ENCODE data around the gene IQSEC3. TPM values are rescaled to one million over a fixed set of nuclear protein-coding genes. Genes with fewer than 3 reads are reported as not detected.

Gene IQSEC3
- total RNA-seq, 1 experiment from 2014 or later: not detected

GRCh38 chr12:197347-197746 lies 130.8 kb downstream of the IQSEC3 start:
- no peak for DNase-seq (ENCODE audit: unreplicated experiment)
- no TSS peak for BruUV-seq (replicated peaks)
- Mint-ChIP-seq H3K36me3 (ENCODE audit: insufficient read depth, unreplicated experiment) (no peaks in the 10 kb centered on the region), H3K4me1 (ENCODE audit: insufficient read depth, unreplicated experiment) (no peaks in the 10 kb centered on the region), H3K9me3 (ENCODE audit: unreplicated experiment) (no peaks in the 10 kb centered on the region), H3K27me3 (ENCODE audit: insufficient read depth, unreplicated experiment) (peaks cover 74% of the 10 kb centered on the region), H3K4me3 (ENCODE audit: unreplicated experiment) (no peak overlapping the region), H3K27ac (ENCODE audit: low read depth, unreplicated experiment) (no peak overlapping the region)
- TF ChIP-seq, protein P1, sequence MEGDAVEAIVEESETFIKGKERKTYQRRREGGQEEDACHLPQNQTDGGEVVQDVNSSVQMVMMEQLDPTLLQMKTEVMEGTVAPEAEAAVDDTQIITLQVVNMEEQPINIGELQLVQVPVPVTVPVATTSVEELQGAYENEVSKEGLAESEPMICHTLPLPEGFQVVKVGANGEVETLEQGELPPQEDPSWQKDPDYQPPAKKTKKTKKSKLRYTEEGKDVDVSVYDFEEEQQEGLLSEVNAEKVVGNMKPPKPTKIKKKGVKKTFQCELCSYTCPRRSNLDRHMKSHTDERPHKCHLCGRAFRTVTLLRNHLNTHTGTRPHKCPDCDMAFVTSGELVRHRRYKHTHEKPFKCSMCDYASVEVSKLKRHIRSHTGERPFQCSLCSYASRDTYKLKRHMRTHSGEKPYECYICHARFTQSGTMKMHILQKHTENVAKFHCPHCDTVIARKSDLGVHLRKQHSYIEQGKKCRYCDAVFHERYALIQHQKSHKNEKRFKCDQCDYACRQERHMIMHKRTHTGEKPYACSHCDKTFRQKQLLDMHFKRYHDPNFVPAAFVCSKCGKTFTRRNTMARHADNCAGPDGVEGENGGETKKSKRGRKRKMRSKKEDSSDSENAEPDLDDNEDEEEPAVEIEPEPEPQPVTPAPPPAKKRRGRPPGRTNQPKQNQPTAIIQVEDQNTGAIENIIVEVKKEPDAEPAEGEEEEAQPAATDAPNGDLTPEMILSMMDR (IDR thresholded peaks at IDR 0.05; ENCODE audit: unreplicated experiment): no peak
- CTCF ChIA-PET: no interaction called here
- intact Hi-C loops (cut with micrococcal nuclease): no loop called here
- POLR2A ChIA-PET: no interaction called here

DNA sequence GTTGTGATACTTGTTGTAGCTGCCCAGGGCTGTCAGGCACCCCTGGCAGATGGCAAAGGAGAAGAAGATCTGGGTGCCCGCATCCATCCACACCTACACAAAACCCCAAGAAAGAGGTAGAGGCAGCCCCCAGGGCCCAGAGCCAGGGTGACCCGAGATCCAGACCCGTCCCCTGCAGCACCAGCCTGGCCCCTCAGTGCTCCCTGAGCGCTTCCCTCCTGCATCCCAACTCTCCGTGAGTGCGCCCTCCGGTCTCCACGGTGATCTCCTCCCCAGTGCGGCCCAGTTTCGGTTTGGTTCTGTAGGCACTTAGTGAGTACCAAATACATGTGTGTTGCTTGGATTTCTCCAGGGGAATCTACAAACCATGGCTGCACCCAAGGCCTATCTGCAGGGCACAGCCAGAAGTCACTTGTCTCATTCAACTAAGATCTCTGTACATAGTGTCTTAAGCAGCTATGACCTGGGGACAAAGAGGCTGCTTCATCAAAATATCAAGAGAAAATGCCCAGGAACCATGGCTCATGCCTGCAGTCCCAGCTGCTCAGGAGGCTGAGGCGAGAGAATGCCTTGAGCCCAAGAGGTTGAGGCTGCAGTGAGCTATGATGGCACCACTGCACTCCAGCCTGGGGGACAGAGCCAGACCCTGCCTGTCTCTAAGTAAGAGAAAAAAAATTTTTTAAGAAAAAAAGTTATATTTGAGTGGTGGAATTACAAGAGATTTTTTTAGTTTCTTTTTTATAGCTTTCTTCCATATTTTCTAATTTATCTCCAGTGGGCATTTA lies 131.5 kb downstream of the IQSEC3 start:
- no peak overlapping the region for H3K4me3 Mint-ChIP-seq (ENCODE audit: unreplicated experiment)
- DNase-seq (ENCODE audit: unreplicated experiment): no peak
- H3K27me3 Mint-ChIP-seq (ENCODE audit: insufficient read depth, unreplicated experiment): peaks cover 74% of the 10 kb centered on the region
- CTCF ChIA-PET: no interaction called here
- peaks cover 6% of the 10 kb centered on the region for H3K36me3 Mint-ChIP-seq (ENCODE audit: insufficient read depth, unreplicated experiment)
- POLR2A ChIA-PET: no interaction called here
- H3K27ac Mint-ChIP-seq (ENCODE audit: low read depth, unreplicated experiment): no peak overlapping the region
- H3K9me3 Mint-ChIP-seq (ENCODE audit: unreplicated experiment): no peaks in the 10 kb centered on the region
- no peaks in the 10 kb centered on the region for H3K4me1 Mint-ChIP-seq (ENCODE audit: insufficient read depth, unreplicated experiment)
- intact Hi-C loops (cut with micrococcal nuclease): no loop called here
- TF ChIP-seq, protein P1 (IDR thresholded peaks at IDR 0.05; ENCODE audit: unreplicated experiment): no peak
- BruUV-seq (replicated peaks): no TSS peak

DNA sequence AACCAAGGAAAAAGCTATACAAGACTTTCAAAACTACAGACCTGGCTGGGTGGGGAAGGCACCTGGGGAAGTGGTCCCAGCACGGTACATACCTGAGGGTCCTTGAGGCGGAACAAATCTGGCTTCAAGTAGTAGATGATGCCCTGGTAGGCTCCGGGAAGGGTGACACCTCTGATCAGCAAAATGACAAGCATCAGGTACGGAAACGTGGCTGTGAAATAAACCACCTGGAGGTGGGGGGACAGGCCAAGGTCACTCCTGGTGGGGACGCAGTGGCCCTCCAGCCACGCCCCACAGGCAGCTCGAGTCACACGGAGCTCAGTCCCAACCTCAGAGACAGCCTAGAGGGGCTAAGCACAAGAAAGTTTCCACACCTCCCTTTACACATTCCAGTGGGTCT lies 132.1 kb downstream of the IQSEC3 start:
- H3K27ac Mint-ChIP-seq (ENCODE audit: low read depth, unreplicated experiment): no peak overlapping the region
- no peak for DNase-seq (ENCODE audit: unreplicated experiment)
- H3K9me3 Mint-ChIP-seq (ENCODE audit: unreplicated experiment): no peaks in the 10 kb centered on the region
- BruUV-seq (replicated peaks): no TSS peak
- intact Hi-C loops (cut with micrococcal nuclease): no loop called here
- peaks cover 6% of the 10 kb centered on the region for H3K36me3 Mint-ChIP-seq (ENCODE audit: insufficient read depth, unreplicated experiment)
- TF ChIP-seq, protein P1 (IDR thresholded peaks at IDR 0.05; ENCODE audit: unreplicated experiment): no peak
- H3K27me3 Mint-ChIP-seq (ENCODE audit: insufficient read depth, unreplicated experiment): peaks cover 69% of the 10 kb centered on the region
- no peaks in the 10 kb centered on the region for H3K4me1 Mint-ChIP-seq (ENCODE audit: insufficient read depth, unreplicated experiment)
- POLR2A ChIA-PET: no interaction called here
- no peak overlapping the region for H3K4me3 Mint-ChIP-seq (ENCODE audit: unreplicated experiment)
- CTCF ChIA-PET: no interaction called here

DNA sequence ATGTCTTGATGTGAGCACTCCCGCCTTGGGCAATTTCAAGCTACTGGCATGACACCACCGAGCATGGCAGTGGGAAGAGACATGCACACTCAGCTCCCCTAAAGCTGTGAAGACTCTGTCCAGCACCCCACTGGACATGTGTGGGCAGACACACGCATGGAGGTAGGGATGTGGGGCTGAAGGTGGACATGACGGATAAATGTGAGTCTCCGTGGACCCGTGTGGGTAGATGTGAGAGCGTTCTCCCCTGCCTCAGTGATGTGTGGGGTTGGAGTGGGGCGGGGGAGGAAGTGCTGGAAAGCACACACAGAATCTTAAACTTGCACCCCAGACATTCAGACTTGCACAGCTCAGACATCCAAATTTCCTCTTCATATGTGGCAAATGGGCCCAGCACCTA lies 134.8 kb downstream of the IQSEC3 start:
- peaks cover 72% of the 10 kb centered on the region for H3K27me3 Mint-ChIP-seq (ENCODE audit: insufficient read depth, unreplicated experiment)
- BruUV-seq (replicated peaks): no TSS peak

More for the DNA sequence above, 134.8 kb downstream of the IQSEC3 start:
- no peak for DNase-seq (ENCODE audit: unreplicated experiment)
- intact Hi-C loops (cut with micrococcal nuclease): no loop called here
- Mint-ChIP-seq H3K9me3 (ENCODE audit: unreplicated experiment) (no peaks in the 10 kb centered on the region), H3K4me1 (ENCODE audit: insufficient read depth, unreplicated experiment) (no peaks in the 10 kb centered on the region), H3K36me3 (ENCODE audit: insufficient read depth, unreplicated experiment) (peaks cover 6% of the 10 kb centered on the region), H3K27ac (ENCODE audit: low read depth, unreplicated experiment) (no peak overlapping the region), H3K4me3 (ENCODE audit: unreplicated experiment) (no peak overlapping the region)
- ChIA-PET POLR2A (no interaction called here), CTCF (interaction anchor here (1.3 kb wide), 1 partner anchor 11 kb away, joined by 3 read pairs; no protein-coding TSS in a partner anchor)
- TF ChIP-seq, protein P1 (IDR thresholded peaks at IDR 0.05; ENCODE audit: unreplicated experiment): no peak
